ENCODE data around the gene WNK2. TPM values are rescaled to one million over a fixed set of nuclear protein-coding genes. Genes with fewer than 3 reads are reported as not detected.

WNK2 gene
- total RNA-seq, 4 donors from 2014 or later: 155 to 577 (median 259) TPM

- DNase-seq: peak in 1 of 3 donors; percentile 69
- no peaks in the 10 kb centered on the region for H3K36me3 ChIP-seq
- H3K9me3 ChIP-seq: no peaks in the 10 kb centered on the region
- H3K4me1 ChIP-seq: peaks cover 4 to 21% (median 9%) of the 10 kb centered on the region in 4 donors
- H3K4me3 ChIP-seq: peak overlapping the region; percentile 43 to 91 (median 68)
- peak overlapping the region in 3 of 4 donors; percentile 73 to 75 (median 73) for H3K27ac ChIP-seq
- TF ChIP-seq CTCF (IDR thresholded peaks at IDR 0.05) (no peak), POLR2A (IDR thresholded peaks at IDR 0.05) (peak in 1 of 2 donors; percentile 5)
- H3K27me3 ChIP-seq: no peaks in the 10 kb centered on the region
These were observed 710 bp downstream of the WNK2 start for GRCh38 chr9:93184432-93185265.

DNA sequence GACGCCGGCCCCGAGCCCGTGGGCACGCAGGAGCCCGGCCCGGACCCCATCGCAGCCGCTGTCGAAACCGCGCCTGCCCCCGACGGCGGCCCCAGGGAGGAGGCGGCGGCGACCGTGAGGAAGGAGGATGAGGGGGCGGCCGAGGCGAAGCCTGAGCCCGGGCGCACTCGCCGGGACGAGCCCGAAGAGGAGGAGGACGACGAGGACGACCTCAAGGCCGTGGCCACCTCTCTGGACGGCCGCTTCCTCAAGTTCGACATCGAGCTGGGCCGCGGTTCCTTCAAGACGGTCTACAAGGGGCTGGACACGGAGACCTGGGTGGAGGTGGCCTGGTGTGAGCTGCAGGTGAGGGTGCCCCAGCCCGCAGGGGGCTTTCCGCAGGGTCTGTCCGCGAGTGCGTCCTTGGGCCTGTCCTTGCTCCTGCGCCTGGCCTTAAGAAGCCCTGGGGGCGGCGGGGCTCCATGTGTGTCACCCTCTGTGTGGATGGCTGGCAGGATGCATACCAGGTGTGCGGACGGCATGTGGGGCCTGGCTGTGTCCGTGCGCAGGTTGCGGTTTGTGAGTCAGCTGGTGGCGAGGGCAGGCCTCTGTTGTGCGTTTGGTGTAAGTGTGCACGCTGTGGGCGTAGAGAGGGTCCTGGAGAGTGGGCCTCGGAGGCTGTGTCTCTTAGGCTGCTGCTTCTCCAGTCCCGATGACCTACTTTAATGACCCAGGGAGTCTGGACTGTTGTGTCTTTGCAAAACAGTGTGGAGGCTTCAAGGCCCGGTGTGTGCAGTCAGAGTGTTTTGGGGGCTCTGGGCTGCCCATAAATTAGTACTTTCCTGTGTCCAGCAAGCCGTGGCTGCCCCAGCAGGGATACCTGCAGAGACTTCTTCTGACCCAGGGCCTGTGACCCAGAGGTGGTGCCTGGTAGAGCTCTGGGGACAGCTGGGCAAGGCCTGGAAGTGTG is 1.6 kb downstream of the WNK2 start:
- Histone ChIP-seq H3K27me3 (no peaks in the 10 kb centered on the region), H3K9me3 (no peaks in the 10 kb centered on the region), H3K36me3 (no peaks in the 10 kb centered on the region), H3K4me3 (peak overlapping the region; percentile 43 to 91 (median 68)), H3K4me1 (peaks cover 4 to 21% (median 9%) of the 10 kb centered on the region in 4 donors), H3K27ac (peak overlapping the region in 2 of 4 donors; percentile 44 to 75)
- TF ChIP-seq CTCF (IDR thresholded peaks at IDR 0.05): no peak
- peak in 1 of 2 donors; percentile 13 for TF ChIP-seq POLR2A (IDR thresholded peaks at IDR 0.05)
- DNase-seq: peak in 1 of 3 donors; percentile 69

DNA sequence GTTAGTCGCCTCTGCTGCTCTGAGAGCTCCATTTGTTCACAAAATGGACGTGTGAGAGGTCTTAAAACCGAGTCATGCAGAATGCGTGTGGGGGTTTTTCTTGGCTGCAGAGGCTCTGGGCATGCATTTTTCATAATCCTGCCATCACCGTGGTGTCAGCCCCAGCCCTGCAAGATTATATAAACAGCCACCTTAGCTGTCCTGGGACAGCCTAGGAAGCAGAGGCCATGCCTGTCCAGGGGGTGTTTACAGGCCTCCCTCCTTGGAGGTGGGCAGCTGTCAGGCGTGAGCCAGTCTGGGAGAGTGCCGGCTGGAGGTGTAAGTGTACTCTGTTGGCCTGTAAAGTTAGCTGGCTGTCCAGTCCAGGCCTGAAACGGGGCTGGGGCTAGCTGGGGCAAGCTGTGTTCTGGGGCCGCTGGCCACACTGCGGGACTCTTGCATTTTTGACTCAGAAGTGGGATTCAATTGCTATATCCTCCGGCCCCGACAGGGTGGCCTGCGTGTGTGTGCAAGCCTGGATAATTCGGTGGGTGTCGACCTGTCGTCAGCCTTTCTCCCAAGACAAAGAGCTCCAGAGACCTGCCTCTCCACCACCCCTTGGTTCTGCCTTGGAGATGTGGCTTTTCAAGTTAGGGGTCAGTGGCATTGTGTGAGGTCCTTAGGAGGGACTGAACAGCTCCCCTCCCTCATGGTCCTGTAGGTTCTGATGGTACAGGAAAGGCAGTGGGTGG is 2.4 kb downstream of the WNK2 start:
- H3K4me3 ChIP-seq: peak overlapping the region in 3 of 4 donors; percentile 5 to 91 (median 83)
- no peaks in the 10 kb centered on the region for H3K9me3 ChIP-seq
- H3K36me3 ChIP-seq: no peaks in the 10 kb centered on the region
- TF ChIP-seq CTCF (IDR thresholded peaks at IDR 0.05): no peak
- no peak for TF ChIP-seq POLR2A (IDR thresholded peaks at IDR 0.05)
- H3K4me1 ChIP-seq: peaks cover 4 to 21% (median 9%) of the 10 kb centered on the region in 4 donors
- no peaks in the 10 kb centered on the region for H3K27me3 ChIP-seq
- DNase-seq: peak in 1 of 3 donors; percentile 56
- peak overlapping the region in 2 of 4 donors; percentile 44 to 75 for H3K27ac ChIP-seq

DNA sequence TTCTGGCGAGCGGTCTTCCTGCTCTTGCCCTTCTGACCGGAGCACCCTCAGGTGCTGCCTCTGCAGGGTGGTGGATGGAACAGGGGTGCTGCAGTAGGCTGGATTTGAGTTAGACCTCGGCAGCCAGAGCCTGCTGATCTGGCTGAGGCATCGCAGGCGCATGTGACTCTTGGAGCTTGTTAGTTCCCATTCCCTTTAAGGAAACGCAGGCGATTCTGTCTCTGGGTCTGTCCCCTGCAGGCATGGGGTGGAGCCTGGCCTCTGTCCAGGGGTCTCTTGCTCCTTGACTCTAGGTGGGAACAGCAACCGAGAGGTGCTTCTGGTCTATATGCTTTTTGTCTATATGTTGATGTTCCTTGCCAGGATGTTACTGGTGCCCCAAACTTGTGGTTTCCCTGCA is 3.1 kb downstream of the WNK2 start:
- TF ChIP-seq POLR2A (IDR thresholded peaks at IDR 0.05) (no peak), CTCF (IDR thresholded peaks at IDR 0.05) (no peak)

GRCh38 chr9:93187574-93187973 is 3.6 kb downstream of the WNK2 start:
- peak in 1 of 3 donors; percentile 49 for DNase-seq
- Histone ChIP-seq H3K36me3 (no peaks in the 10 kb centered on the region), H3K4me1 (peaks cover 4 to 21% (median 9%) of the 10 kb centered on the region in 4 donors), H3K27ac (peak overlapping the region in 1 of 4 donors; percentile 44), H3K27me3 (no peaks in the 10 kb centered on the region), H3K9me3 (no peaks in the 10 kb centered on the region), H3K4me3 (peak overlapping the region in 2 of 4 donors; percentile 83 to 91)
- TF ChIP-seq CTCF (IDR thresholded peaks at IDR 0.05) (no peak), POLR2A (IDR thresholded peaks at IDR 0.05) (no peak)

More for the DNA sequence above, 3.1 kb downstream of the WNK2 start:
- Histone ChIP-seq H3K27ac (peak overlapping the region in 2 of 4 donors; percentile 44 to 75), H3K27me3 (no peaks in the 10 kb centered on the region), H3K36me3 (no peaks in the 10 kb centered on the region), H3K4me1 (peaks cover 4 to 21% (median 9%) of the 10 kb centered on the region in 4 donors), H3K9me3 (no peaks in the 10 kb centered on the region), H3K4me3 (peak overlapping the region in 2 of 4 donors; percentile 83 to 91)
- peak in 1 of 3 donors; percentile 53 for DNase-seq
